ENCODE data around the gene TTC24. TPM values are rescaled to one million over a fixed set of nuclear protein-coding genes. Genes with fewer than 3 reads are reported as not detected.
"Not testable (repeated sequence)": the region's sequence is repeated elsewhere in the genome, so short reads cannot be mapped to it uniquely, and the experiment has no call there.

The TTC24 gene
- total RNA-seq, 1 donor from 2014 or later, result not detected

GRCh38 chr1:156552937-156553336 lies 26.6 kb upstream of the TTC24 start:
- intact Hi-C loops (cut with DNase I); H3K4me1 ChIP-seq; DNase-seq (ENCODE audit: extremely low spot score in 2 of 2); H3K36me3 ChIP-seq; H3K4me3 ChIP-seq; H3K27me3 ChIP-seq; H3K27ac ChIP-seq; H3K9me3 ChIP-seq: not testable (repeated sequence)
- peak in 1 of 2 donors; percentile 14 for TF ChIP-seq POLR2AphosphoS5 (IDR thresholded peaks at IDR 0.05; ENCODE audit: insufficient read depth in 1 of 2, low read depth in 1 of 2)

GRCh38 chr1:156553860-156554485 lies 25.6 kb upstream of the TTC24 start:
- DNase-seq (ENCODE audit: extremely low spot score in 2 of 2), result no peak
- Histone ChIP-seq H3K9me3 (no peaks in the 10 kb centered on the region), H3K4me1 (no peaks in the 10 kb centered on the region), H3K27ac (no peak overlapping the region), H3K27me3 (no peaks in the 10 kb centered on the region), H3K36me3 (no peaks in the 10 kb centered on the region), H3K4me3 (no peak overlapping the region)
- TF ChIP-seq POLR2AphosphoS5 (IDR thresholded peaks at IDR 0.05; ENCODE audit: insufficient read depth in 1 of 2, low read depth in 1 of 2), result no peak
- TF ChIP-seq CTCF (IDR thresholded peaks at IDR 0.05), result no peak
- no peak for TF ChIP-seq POLR2A (IDR thresholded peaks at IDR 0.05)
- intact Hi-C loops (cut with DNase I), result no loop called here

- Histone ChIP-seq H3K27ac (no peak overlapping the region), H3K9me3 (no peaks in the 10 kb centered on the region), H3K4me3 (no peak overlapping the region), H3K4me1 (no peaks in the 10 kb centered on the region), H3K27me3 (no peaks in the 10 kb centered on the region), H3K36me3 (no peaks in the 10 kb centered on the region)
- intact Hi-C loops (cut with DNase I), result no loop called here
- DNase-seq (ENCODE audit: extremely low spot score in 2 of 2), result no peak
- no peak for TF ChIP-seq POLR2AphosphoS5 (IDR thresholded peaks at IDR 0.05; ENCODE audit: insufficient read depth in 1 of 2, low read depth in 1 of 2)
- TF ChIP-seq POLR2A (IDR thresholded peaks at IDR 0.05), result no peak
These were observed 24.6 kb upstream of the TTC24 start for GRCh38 chr1:156554971-156555370.

GRCh38 chr1:156555715-156556114 lies 23.8 kb upstream of the TTC24 start:
- Histone ChIP-seq H3K36me3 (no peaks in the 10 kb centered on the region), H3K4me3 (no peak overlapping the region), H3K9me3 (no peaks in the 10 kb centered on the region), H3K27ac (no peak overlapping the region), H3K4me1 (no peaks in the 10 kb centered on the region), H3K27me3 (no peaks in the 10 kb centered on the region)
- TF ChIP-seq POLR2A (IDR thresholded peaks at IDR 0.05) (no peak), CTCF (IDR thresholded peaks at IDR 0.05) (no peak)
- no peak for DNase-seq (ENCODE audit: extremely low spot score in 2 of 2)
- intact Hi-C loops (cut with DNase I), result no loop called here

GRCh38 chr1:156556354-156556753 lies 23.2 kb upstream of the TTC24 start:
- intact Hi-C loops (cut with DNase I), result no loop called here

More at GRCh38 chr1:156556354-156556753, 23.2 kb upstream of the TTC24 start:
- no peak for DNase-seq (ENCODE audit: extremely low spot score in 2 of 2)
- no peak for TF ChIP-seq POLR2A (IDR thresholded peaks at IDR 0.05)
- no peak for TF ChIP-seq POLR2AphosphoS5 (IDR thresholded peaks at IDR 0.05; ENCODE audit: insufficient read depth in 1 of 2, low read depth in 1 of 2)
- no peak for TF ChIP-seq CTCF (IDR thresholded peaks at IDR 0.05)
- H3K36me3 ChIP-seq, result no peaks in the 10 kb centered on the region
- H3K4me1 ChIP-seq, result no peaks in the 10 kb centered on the region
- H3K4me3 ChIP-seq, result no peak overlapping the region
- no peaks in the 10 kb centered on the region for H3K9me3 ChIP-seq
- no peaks in the 10 kb centered on the region for H3K27me3 ChIP-seq
- no peak overlapping the region for H3K27ac ChIP-seq
